ENCODE data around the gene LTBP3.

Gene LTBP3

DNA sequence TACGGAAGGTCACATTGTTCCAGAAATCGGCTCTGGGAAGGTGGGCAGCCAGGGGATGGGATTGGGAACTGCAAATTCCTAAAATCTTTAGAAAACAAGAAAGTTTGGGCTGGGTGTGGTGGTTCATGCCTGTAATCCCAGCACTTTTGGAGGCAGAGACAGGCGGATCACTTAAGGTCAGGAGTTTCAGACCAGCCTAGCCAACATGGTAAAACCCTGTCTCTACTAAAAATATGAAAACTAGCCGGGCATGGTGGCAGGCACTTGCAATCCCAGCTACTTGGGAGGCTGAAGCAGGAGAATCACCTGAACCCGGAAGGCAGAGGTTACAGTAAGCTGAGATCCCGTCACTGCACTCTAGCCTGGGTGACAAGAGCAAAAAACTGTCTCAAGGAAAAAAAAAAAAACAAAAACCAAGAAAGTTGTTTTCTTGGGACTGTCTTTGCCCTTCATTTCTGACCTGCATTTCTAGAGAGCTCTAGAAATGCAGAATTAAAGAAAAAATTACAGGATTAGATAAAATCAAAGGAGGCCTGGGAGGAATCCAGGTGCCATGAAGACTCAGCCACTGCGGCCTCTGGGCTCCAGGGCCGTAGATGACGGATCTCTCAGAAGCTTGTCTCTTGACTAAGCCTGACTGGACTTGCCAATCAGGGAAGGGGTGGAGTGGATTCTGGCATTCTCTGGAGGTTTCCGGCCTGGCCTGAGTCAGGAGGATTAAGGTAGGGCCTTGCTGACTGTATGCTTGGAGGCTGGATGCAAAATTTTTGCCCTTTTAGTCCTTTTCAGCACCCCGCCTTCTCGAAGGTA is 64.6 kb downstream of the LTBP3 start:
- peak overlapping the region; percentile 57 for H3K4me2 ChIP-seq (ENCODE audit: low read length)
- H3K79me2 ChIP-seq = peaks cover 9% of the 10 kb centered on the region
- H3K36me3 ChIP-seq (ENCODE audit: control insufficient read depth, insufficient read depth, low read length) = no peaks in the 10 kb centered on the region
- H2AFZ ChIP-seq = peak overlapping the region; percentile 60
- H3K9ac ChIP-seq = peak overlapping the region; percentile 46
- H3K4me1 ChIP-seq = peaks cover 67% of the 10 kb centered on the region
- no peaks in the 10 kb centered on the region for H3K27me3 ChIP-seq (ENCODE audit: control insufficient read depth, insufficient read depth, low read length)
- TF ChIP-seq, protein P1, sequence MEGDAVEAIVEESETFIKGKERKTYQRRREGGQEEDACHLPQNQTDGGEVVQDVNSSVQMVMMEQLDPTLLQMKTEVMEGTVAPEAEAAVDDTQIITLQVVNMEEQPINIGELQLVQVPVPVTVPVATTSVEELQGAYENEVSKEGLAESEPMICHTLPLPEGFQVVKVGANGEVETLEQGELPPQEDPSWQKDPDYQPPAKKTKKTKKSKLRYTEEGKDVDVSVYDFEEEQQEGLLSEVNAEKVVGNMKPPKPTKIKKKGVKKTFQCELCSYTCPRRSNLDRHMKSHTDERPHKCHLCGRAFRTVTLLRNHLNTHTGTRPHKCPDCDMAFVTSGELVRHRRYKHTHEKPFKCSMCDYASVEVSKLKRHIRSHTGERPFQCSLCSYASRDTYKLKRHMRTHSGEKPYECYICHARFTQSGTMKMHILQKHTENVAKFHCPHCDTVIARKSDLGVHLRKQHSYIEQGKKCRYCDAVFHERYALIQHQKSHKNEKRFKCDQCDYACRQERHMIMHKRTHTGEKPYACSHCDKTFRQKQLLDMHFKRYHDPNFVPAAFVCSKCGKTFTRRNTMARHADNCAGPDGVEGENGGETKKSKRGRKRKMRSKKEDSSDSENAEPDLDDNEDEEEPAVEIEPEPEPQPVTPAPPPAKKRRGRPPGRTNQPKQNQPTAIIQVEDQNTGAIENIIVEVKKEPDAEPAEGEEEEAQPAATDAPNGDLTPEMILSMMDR (IDR thresholded peaks at IDR 0.05) = no peak
- no peaks in the 10 kb centered on the region for H3K9me3 ChIP-seq (ENCODE audit: control insufficient read depth, low read length)
- H3K27ac ChIP-seq = peak overlapping the region; percentile 100
- H3K4me3 ChIP-seq (ENCODE audit: low read depth, low read length) = peak overlapping the region; percentile 24

DNA sequence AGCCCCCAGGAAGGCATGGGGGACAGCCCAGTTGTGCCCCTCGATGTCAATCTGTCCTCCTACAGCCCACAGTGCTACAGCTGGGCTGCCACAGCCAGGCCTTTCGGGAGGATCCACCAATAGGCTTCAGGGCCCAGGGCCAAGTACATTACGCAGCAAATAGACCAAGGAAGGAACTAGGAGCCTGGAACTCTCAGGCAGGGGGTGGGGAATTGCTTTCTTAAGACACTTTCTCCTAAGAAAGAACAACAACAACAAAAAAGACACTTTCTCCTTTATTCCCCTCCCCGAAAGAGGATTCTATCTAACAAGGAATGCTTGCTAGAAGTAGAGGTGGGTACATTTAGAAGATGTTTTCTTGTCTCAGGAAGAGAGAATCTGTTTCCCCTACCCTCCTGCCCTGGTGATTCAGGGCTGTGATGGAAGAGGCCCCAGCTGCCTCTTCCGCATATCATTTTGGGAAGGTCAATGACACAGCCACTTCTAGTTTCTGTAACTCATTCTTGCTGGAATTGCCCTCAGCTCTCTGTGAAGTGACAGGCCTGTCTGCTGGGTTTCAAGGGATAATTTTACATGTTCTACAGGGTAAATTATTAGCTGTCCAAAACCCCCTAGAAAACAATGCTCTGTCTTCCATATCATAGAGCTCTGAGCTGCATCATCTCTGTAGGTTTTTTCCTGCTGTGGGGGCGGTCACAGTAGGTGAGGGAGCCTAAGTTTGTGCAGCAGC is 65.4 kb downstream of the LTBP3 start:
- no peaks in the 10 kb centered on the region for H3K27me3 ChIP-seq (ENCODE audit: control insufficient read depth, insufficient read depth, low read length)
- TF ChIP-seq, protein P1 (IDR thresholded peaks at IDR 0.05) = no peak
- H3K79me2 ChIP-seq = peaks cover 4% of the 10 kb centered on the region
- H3K27ac ChIP-seq = peak overlapping the region; percentile 100
- H3K4me2 ChIP-seq (ENCODE audit: low read length) = peak overlapping the region; percentile 57
- H3K4me1 ChIP-seq = peaks cover 74% of the 10 kb centered on the region
- H3K9me3 ChIP-seq (ENCODE audit: control insufficient read depth, low read length) = no peaks in the 10 kb centered on the region
- H3K4me3 ChIP-seq (ENCODE audit: low read depth, low read length) = peak overlapping the region; percentile 24
- peak overlapping the region; percentile 60 for H2AFZ ChIP-seq
- H3K36me3 ChIP-seq (ENCODE audit: control insufficient read depth, insufficient read depth, low read length) = no peaks in the 10 kb centered on the region
- H3K9ac ChIP-seq = peak overlapping the region; percentile 46

- peaks cover 4% of the 10 kb centered on the region for H3K79me2 ChIP-seq
- H3K4me3 ChIP-seq (ENCODE audit: low read depth, low read length) = peak overlapping the region; percentile 24
- TF ChIP-seq, protein P1 (IDR thresholded peaks at IDR 0.05) = no peak
- H2AFZ ChIP-seq = peak overlapping the region; percentile 60
- H3K27me3 ChIP-seq (ENCODE audit: control insufficient read depth, insufficient read depth, low read length) = no peaks in the 10 kb centered on the region
- peaks cover 75% of the 10 kb centered on the region for H3K4me1 ChIP-seq
- H3K9ac ChIP-seq = no peak overlapping the region
- no peaks in the 10 kb centered on the region for H3K36me3 ChIP-seq (ENCODE audit: control insufficient read depth, insufficient read depth, low read length)
- H3K9me3 ChIP-seq (ENCODE audit: control insufficient read depth, low read length) = no peaks in the 10 kb centered on the region
- H3K4me2 ChIP-seq (ENCODE audit: low read length) = peak overlapping the region; percentile 57
- H3K27ac ChIP-seq = peak overlapping the region; percentile 100
These were observed 65.8 kb downstream of the LTBP3 start for GRCh38 chr11:65492387-65492636.

GRCh38 chr11:65491614-65492386 is 66.4 kb downstream of the LTBP3 start:
- peaks cover 76% of the 10 kb centered on the region for H3K4me1 ChIP-seq
- H3K27ac ChIP-seq = peak overlapping the region; percentile 100
- H2AFZ ChIP-seq = peak overlapping the region; percentile 7
- H3K36me3 ChIP-seq (ENCODE audit: control insufficient read depth, insufficient read depth, low read length) = no peaks in the 10 kb centered on the region
- peak overlapping the region; percentile 24 for H3K4me3 ChIP-seq (ENCODE audit: low read depth, low read length)
- no peak overlapping the region for H3K9ac ChIP-seq
- TF ChIP-seq, protein P1 (IDR thresholded peaks at IDR 0.05) = no peak
- H3K79me2 ChIP-seq = peaks cover 4% of the 10 kb centered on the region
- H3K4me2 ChIP-seq (ENCODE audit: low read length) = peak overlapping the region; percentile 57
- no peaks in the 10 kb centered on the region for H3K27me3 ChIP-seq (ENCODE audit: control insufficient read depth, insufficient read depth, low read length)
- H3K9me3 ChIP-seq (ENCODE audit: control insufficient read depth, low read length) = no peaks in the 10 kb centered on the region

Measured in parathyroid adenoma (tissue), 2 donors.